Loucy (cell line): ENCODE measurements around the gene SFRP5.

Experiments
- H2AFZ ChIP-seq: fragments of 200-600 bp; sonication (generic); 2 replicates; pipeline ENCODE4 v1.6.0; 2016; ENCODE audit warnings: antibody characterized with exemption, mild to moderate bottlenecking, low read length, moderate library complexity
- H3F3A ChIP-seq: fragments of 200-600 bp; 2 replicates; pipeline ENCODE4 v1.6.0; 2016; ENCODE audit warnings: antibody characterized with exemption, low read depth, mild to moderate bottlenecking
- H3K27me3 ChIP-seq: fragments of 200-600 bp; sonication (generic); 2 replicates; pipeline ENCODE4 v1.6.1; 2014; ENCODE audit warnings: low read length, mild to moderate bottlenecking; ENCODE audit not compliant: insufficient read depth, poor library complexity, severe bottlenecking
- H3K36me3 ChIP-seq: fragments of 200-600 bp; sonication (generic); 2 replicates; pipeline ENCODE4 v1.6.1; 2016; ENCODE audit warnings: low read length; ENCODE audit not compliant: insufficient read depth
- H3K4me1 ChIP-seq: fragments of 200-600 bp; sonication (generic); 2 replicates; pipeline ENCODE4 v1.5.1; 2014; ENCODE audit warnings: low read length, mild to moderate bottlenecking; ENCODE audit not compliant: insufficient read depth, poor library complexity, severe bottlenecking
- H3K4me2 ChIP-seq: fragments of 200-600 bp; sonication (generic); 2 replicates; pipeline ENCODE4 v1.6.0; 2014; ENCODE audit warnings: antibody characterized with exemption, low read length, low read depth, mild to moderate bottlenecking; ENCODE audit not compliant: poor library complexity, severe bottlenecking
- H3K4me3 ChIP-seq: fragments of 200-600 bp; sonication (generic); 2 replicates; pipeline ENCODE4 v1.5.1; 2014; ENCODE audit warnings: low read length, mild to moderate bottlenecking, mixed read lengths; ENCODE audit not compliant: poor library complexity, severe bottlenecking
- H3K79me2 ChIP-seq: fragments of 200-600 bp; sonication (generic); 2 replicates; pipeline ENCODE4 v1.6.1; 2014; ENCODE audit warnings: low read length; ENCODE audit not compliant: insufficient read depth
- H3K9ac ChIP-seq: fragments of 200-600 bp; sonication (generic); 2 replicates; pipeline ENCODE4 v1.6.0; 2014; ENCODE audit warnings: mild to moderate bottlenecking, low read depth, low read length, moderate library complexity; ENCODE audit not compliant: poor library complexity, severe bottlenecking
- H3K9me2 ChIP-seq: fragments of 200-600 bp; sonication (generic); replicated peaks from 2 replicates; pipeline ENCODE4 v1.6.1; 2016; ENCODE audit warnings: low read depth, low read length, mixed read lengths
- H3K9me3 ChIP-seq: fragments of 200-600 bp; sonication (generic); 2 replicates; pipeline ENCODE4 v1.6.1; 2014; ENCODE audit warnings: mild to moderate bottlenecking, antibody characterized with exemption, low read length, low read depth; ENCODE audit not compliant: insufficient read depth
- H4K20me1 ChIP-seq: fragments of 200-600 bp; sonication (generic); 2 replicates; pipeline ENCODE4 v1.6.0; 2014; ENCODE audit warnings: antibody characterized with exemption, low read length, mild to moderate bottlenecking; ENCODE audit not compliant: insufficient read depth, poor library complexity, severe bottlenecking
- CTCF ChIP-seq: fragments of 200-600 bp; sonication (generic); conservative IDR thresholded peaks from 2 replicates; pipeline ENCODE4 v1.5.1; 2014; ENCODE audit warnings: mild to moderate bottlenecking, antibody characterized with exemption, low read length
- EZH2phosphoT487 ChIP-seq: fragments of 200-600 bp; IDR thresholded peaks from 2 replicates; pipeline ENCODE4 v1.6.1; 2018; ENCODE audit warnings: antibody characterized with exemption, mild to moderate bottlenecking, moderate library complexity, borderline replicate concordance

Gene SFRP5

GRCh38 chr10:97736902-97737769, 34.7 kb downstream of the SFRP5 start, which contains the start of gene ZFYVE27:
TSS of gene ZFYVE27 (plus strand) at chr10:97737128. CDS start at chr10:97738478, 1,350 bp downstream.
- Histone ChIP-seq H3K4me1 (peaks cover 33% of the 10 kb centered on the region), H3K9ac (peak within 1 kb of the TSS; percentile 92), H3K27me3 (no peaks in the 10 kb centered on the region), H3F3A (no peaks in the 10 kb centered on the region), H3K9me2 (no peaks in the 10 kb centered on the region), H3K9me3 (no peaks in the 10 kb centered on the region), H2AFZ (peak within 1 kb of the TSS; percentile 98), H3K4me2 (peak within 1 kb of the TSS; percentile 100), H3K4me3 (peak within 1 kb of the TSS; percentile 98), H3K36me3 (no peaks in the 10 kb centered on the region), H4K20me1 (peaks cover 29% of the 10 kb centered on the region), H3K79me2 (peaks cover 43% of the 10 kb centered on the region)
- no peak for TF ChIP-seq EZH2phosphoT487
- TF ChIP-seq CTCF, result no peak

- no peaks in the 10 kb centered on the region for H3K27me3 ChIP-seq
- no peaks in the 10 kb centered on the region for H3K9me3 ChIP-seq
- no peaks in the 10 kb centered on the region for H3K9me2 ChIP-seq
- H4K20me1 ChIP-seq, result peaks cover 29% of the 10 kb centered on the region
- H3K36me3 ChIP-seq, result no peaks in the 10 kb centered on the region
- TF ChIP-seq EZH2phosphoT487 (no peak), CTCF (no peak)
- peak overlapping the region; percentile 100 for H3K4me2 ChIP-seq
- H2AFZ ChIP-seq, result peak overlapping the region; percentile 98
- H3K4me3 ChIP-seq, result peak overlapping the region; percentile 98
- H3K9ac ChIP-seq, result peak overlapping the region; percentile 92
- peaks cover 33% of the 10 kb centered on the region for H3K4me1 ChIP-seq
- H3K79me2 ChIP-seq, result peaks cover 40% of the 10 kb centered on the region
- H3F3A ChIP-seq, result no peaks in the 10 kb centered on the region
Observed at GRCh38 chr10:97736403-97736901, 35.3 kb downstream of the SFRP5 start.

GRCh38 chr10:97734021-97734420, 37.8 kb downstream of the SFRP5 start:
- no peaks in the 10 kb centered on the region for H3F3A ChIP-seq
- H4K20me1 ChIP-seq, result peaks cover 18% of the 10 kb centered on the region
- no peaks in the 10 kb centered on the region for H3K9me3 ChIP-seq
- no peak overlapping the region for H3K4me2 ChIP-seq
- peaks cover 17% of the 10 kb centered on the region for H3K4me1 ChIP-seq
- no peaks in the 10 kb centered on the region for H3K36me3 ChIP-seq
- peaks cover 20% of the 10 kb centered on the region for H3K79me2 ChIP-seq
- H3K9ac ChIP-seq, result no peak overlapping the region
- TF ChIP-seq EZH2phosphoT487, result no peak
- H3K27me3 ChIP-seq, result no peaks in the 10 kb centered on the region
- no peak overlapping the region for H3K4me3 ChIP-seq
- H2AFZ ChIP-seq, result no peak overlapping the region
- H3K9me2 ChIP-seq, result no peaks in the 10 kb centered on the region
